UCSD-AML1 (cell line): ENCODE measurements around the gene NAGLU.

Experiments
- DNase-seq: peaks from one replicate; lab custom pipeline; 2025; ENCODE audit not compliant: unreplicated experiment; lab: John Stamatoyannopoulos, UW

NAGLU gene

DNA sequence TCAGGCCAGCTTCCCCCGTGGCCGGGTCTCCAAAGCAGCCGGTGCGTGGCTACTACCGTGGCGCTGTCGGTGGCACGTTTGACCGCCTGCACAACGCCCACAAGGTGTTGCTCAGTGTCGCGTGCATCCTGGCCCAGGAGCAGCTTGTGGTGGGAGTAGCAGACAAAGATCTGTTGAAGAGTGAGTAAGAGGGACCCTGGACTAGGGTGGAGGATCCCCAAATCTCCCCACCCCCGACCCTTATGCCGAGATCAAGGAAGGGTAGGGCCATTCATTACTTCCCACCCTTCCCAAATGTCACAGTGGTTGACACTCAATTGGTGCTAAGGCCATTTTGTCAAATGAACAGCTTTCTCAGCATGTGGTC, 27.1 kb downstream of the NAGLU start:
- DNase-seq, result no peak

GRCh38 chr17:42563543-42563942, 27.5 kb downstream of the NAGLU start:
- no peak for DNase-seq

- DNase-seq, result no peak
Measured at GRCh38 chr17:42563950-42564349, 27.9 kb downstream of the NAGLU start.

- DNase-seq, result no peak
Measured at GRCh38 chr17:42564815-42565522, 28.9 kb downstream of the NAGLU start.

GRCh38 chr17:42565523-42566214, 29.6 kb downstream of the NAGLU start:
- no peak for DNase-seq

- DNase-seq, result no peak
Measured at GRCh38 chr17:42566215-42566882, 30.3 kb downstream of the NAGLU start.

- DNase-seq, result peak; percentile 94
Measured at GRCh38 chr17:42566883-42567573, 31.0 kb downstream of the NAGLU start, which contains the start of gene MLX. Gene MLX, plus strand, starts transcription at chr17:42567100. Its CDS starts 25 bp downstream, at chr17:42567125.

- no peak for DNase-seq
Measured at GRCh38 chr17:42568341-42569111, 32.5 kb downstream of the NAGLU start.

GRCh38 chr17:42571435-42572225, 35.6 kb downstream of the NAGLU start:
- no peak for DNase-seq

DNA sequence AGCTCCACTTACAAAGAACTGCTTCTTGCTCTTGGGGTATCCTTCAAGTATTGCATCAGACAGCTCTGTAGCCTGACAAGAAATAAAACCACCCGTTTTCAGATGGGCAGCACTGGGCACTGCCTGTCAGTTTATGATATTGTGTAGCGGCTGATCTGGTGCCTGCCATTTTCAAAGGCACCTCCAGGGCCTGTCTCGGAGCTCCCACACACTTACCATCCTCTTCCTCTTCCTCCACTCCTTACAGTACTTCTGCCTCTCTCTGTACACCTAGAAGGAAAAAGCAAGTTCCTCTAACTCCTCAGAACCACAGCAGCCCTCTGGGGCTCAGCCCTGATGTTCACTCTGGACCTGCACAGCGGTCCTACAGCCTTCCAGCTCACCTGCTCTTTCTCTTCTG, 37.1 kb downstream of the NAGLU start:
- DNase-seq, result peak; percentile 27

DNA sequence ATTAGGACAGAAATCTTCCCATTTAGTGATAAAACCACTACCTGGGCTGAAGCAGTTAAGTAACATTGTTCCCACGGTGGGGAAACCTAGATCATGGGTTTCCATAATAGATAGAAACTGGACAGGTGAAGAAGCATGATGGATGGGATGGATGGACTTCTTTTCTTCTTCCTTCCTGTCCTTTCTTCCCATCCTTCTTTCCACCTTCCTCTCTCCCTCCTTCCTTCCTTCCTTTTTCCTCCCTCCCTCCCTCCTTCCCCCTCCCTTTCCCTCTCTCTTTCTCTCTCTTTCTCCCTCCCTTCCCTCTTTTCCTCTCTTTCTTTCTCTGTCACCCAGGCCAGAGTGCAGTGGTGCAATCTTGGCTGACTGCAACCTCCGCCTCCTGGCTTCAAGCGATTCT, 38.4 kb downstream of the NAGLU start:
- DNase-seq, result no peak

GRCh38 chr17:42577140-42577531, 41.1 kb downstream of the NAGLU start:
- no peak for DNase-seq

DNA sequence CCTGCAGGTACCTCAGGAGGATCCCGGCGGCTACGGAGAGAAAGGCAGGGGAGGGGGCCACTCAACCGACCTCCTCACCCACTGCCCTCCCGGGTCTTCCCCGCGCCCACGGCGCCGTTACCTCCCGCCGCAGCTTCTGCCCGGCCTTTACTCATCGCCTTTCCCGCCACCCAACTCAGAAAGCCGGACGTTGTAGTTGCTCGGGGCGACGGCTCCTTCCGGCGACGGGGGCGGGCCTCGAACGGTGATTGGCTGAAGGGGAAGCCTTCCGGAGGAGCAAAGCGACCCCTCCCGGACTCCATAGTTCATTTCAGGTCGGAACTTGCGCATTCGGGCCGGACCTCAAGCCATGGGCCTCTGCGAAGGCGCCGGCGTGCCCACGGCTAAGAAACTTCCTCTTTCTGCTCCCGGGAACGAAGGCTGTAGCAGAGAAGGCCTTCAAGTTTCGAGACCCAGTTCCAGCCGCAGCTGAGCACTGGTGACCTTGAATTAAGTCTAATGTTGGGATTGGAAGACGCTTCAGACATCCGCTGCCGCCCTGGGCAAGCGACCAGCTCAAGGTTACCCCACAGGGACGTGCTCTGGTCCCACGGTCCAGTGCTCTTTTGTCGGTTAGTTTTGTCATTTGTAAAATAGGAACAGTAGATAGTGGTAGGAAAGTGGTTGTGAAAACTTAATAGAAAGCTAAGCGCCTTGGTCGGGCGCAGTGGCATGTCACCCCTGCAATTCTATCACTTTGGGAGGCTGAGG, 41.7 kb downstream of the NAGLU start, which contains the start of gene PSMC3IP:
Gene PSMC3IP (minus strand): TSS at position 198 of the 750 bp plus-strand sequence. CDS start 43 bp downstream, at position 155.
- DNase-seq, result peak; percentile 94

DNA sequence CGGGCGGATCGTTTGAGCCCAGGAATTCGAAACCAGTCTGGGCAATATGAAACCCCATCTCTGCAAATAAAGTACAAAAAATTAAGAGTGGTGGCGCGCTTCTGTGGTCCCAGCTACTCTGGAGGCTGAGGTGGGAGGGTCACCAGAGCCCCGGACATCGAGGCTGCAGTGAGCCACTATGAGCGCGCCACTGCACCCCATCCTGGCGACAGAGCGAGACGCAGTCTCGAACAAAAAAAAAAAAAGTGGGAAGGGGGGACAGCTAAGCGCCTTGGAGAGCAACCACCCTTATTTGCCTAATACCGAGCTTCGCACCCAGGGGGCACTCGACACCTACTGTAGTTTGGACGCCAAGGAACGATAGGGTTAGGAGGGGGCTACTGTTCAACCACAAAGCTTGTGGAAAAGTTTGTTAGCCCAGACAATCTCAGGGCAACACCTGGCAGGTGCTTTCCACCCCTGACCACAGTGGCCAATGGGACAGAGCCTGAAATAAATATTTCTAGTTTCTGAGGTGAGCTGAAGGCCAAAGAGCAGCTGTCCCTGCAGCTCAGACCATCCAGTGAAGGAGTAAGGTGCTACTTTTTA, 42.3 kb downstream of the NAGLU start:
- DNase-seq, result peak; percentile 82

DNA sequence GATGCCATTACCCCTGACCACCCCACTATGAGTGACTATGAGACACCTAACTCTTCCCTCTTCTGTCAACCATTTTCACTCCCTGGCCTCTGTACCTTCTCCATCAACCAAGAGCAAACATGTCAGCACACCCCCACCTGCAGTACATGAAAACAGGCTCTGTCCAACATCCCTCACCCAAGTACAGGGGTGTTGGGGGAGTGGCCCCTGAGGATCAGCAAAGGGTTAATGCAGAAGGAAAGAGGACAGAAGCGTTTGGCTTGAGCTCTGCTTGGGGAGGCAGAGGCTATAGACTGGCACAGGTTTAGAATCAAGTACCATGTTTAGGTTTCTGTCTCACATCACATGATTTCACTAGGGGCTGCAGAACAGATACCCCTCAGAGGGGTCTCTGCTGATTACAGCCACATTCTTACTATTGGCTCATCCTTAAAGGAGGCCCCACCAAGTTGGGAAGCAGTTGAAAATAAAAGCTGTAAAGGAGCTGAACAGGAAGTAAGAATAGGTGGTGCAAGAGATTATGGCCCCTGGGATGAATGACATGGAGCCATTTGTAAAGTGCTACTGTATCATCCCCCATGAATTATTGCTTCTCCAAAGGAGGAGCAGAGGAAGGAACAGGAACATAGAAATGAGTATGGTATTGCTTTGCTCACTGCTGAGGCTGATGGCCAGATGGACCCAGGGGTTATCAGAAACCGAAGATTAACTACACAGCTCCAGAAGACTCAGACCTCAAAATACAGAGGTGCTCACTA, 43.9 kb downstream of the NAGLU start:
- DNase-seq, result no peak

DNA sequence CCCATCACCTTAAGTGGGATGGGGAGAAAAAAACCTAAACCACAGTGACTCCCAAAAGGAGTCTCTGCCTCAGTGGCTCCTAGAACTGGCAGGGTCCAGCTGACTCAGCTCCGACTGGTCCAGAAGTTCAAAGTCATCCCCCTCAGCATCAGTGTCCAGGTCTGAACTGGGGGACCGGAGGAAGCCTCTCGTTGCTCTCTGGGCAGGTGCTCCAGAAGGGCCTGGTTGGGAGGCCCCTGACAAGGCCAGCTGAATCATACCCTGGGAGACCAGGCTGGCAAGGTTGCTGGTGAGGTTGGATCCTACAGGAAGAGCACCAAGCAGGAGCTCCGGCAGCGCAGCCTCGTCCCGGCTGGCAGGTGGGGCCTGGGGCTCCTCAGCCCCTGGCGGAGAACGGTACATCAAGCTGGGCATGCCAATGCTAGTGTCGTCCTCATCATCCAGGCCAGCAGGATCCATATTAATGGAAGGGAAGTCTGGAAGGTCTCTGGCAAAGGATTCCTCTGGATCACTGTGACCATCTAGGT, 45.8 kb downstream of the NAGLU start:
- DNase-seq, result no peak

GRCh38 chr17:42584880-42585279, 48.8 kb downstream of the NAGLU start:
- no peak for DNase-seq

DNA sequence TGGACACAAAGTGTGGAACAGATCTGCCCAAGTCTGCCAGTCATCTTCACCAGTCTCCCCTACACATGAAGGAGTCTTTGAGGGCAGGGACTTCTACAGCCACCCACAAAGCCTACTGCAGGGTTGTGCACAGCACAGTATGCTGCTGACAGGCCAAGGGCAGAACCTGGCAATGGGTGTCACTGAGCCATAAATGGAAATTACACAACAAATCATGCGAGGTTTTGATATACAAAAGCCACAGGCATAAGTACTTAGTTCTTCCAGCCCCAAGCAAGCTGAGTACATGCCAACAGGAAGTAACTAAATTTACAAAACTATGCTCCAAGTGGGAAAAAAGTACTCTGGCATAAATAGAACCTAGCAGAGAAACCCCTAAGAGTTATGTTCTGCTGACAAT, 49.3 kb downstream of the NAGLU start:
- DNase-seq, result no peak
